ENCODE measurements around the gene RCAN3.

Gene RCAN3

GRCh38 chr1:24503870-24504523 lies 1.4 kb downstream of the RCAN3 start:
- no peak for TF ChIP-seq CTCF (conservative IDR thresholded peaks at IDR 0.05; ENCODE audit: low read length)
- peak overlapping the region; percentile 78 for H3K4me3 ChIP-seq (ENCODE audit: low read length)
- no peak for DNase-seq (ENCODE audit: low read depth)

GRCh38 chr1:24504560-24504959 lies 1.9 kb downstream of the RCAN3 start:
- H3K4me3 ChIP-seq (ENCODE audit: low read length) = no peak overlapping the region
- no peak for TF ChIP-seq CTCF (conservative IDR thresholded peaks at IDR 0.05; ENCODE audit: low read length)
- DNase-seq (ENCODE audit: low read depth) = no peak

- TF ChIP-seq CTCF (conservative IDR thresholded peaks at IDR 0.05; ENCODE audit: low read length) = no peak
- DNase-seq (ENCODE audit: low read depth) = no peak
- no peak overlapping the region for H3K4me3 ChIP-seq (ENCODE audit: low read length)
These were observed 3.2 kb downstream of the RCAN3 start for GRCh38 chr1:24505816-24506215.

GRCh38 chr1:24506691-24507381 lies 4.2 kb downstream of the RCAN3 start:
- TF ChIP-seq CTCF (conservative IDR thresholded peaks at IDR 0.05; ENCODE audit: low read length) = no peak
- DNase-seq (ENCODE audit: low read depth) = no peak
- H3K4me3 ChIP-seq (ENCODE audit: low read length) = no peak overlapping the region

GRCh38 chr1:24507405-24507804 lies 4.8 kb downstream of the RCAN3 start:
- TF ChIP-seq CTCF (conservative IDR thresholded peaks at IDR 0.05; ENCODE audit: low read length) = no peak
- H3K4me3 ChIP-seq (ENCODE audit: low read length) = no peak overlapping the region
- DNase-seq (ENCODE audit: low read depth) = no peak

- no peak for DNase-seq (ENCODE audit: low read depth)
- no peak overlapping the region for H3K4me3 ChIP-seq (ENCODE audit: low read length)
- no peak for TF ChIP-seq CTCF (conservative IDR thresholded peaks at IDR 0.05; ENCODE audit: low read length)
These were observed 6.3 kb downstream of the RCAN3 start for GRCh38 chr1:24508911-24509310.

GRCh38 chr1:24513706-24514105 lies 11.1 kb downstream of the RCAN3 start:
- H3K4me3 ChIP-seq (ENCODE audit: low read length) = no peak overlapping the region
- no peak for DNase-seq (ENCODE audit: low read depth)
- TF ChIP-seq CTCF (conservative IDR thresholded peaks at IDR 0.05; ENCODE audit: low read length) = no peak

Data from AG10803 (cell line).